ENCODE results near the gene LDOC1. TPM values are rescaled to one million over a fixed set of nuclear protein-coding genes. Genes with fewer than 3 reads are reported as not detected.

LDOC1 gene
- total RNA-seq, 1 experiment from 2014 or later, result not detected

- DNase-seq (ENCODE audit: low read depth, low spot score) (no peak), ATAC-seq (no peak)
- H3K4me2 ChIP-seq (ENCODE audit: low read length), result no peak overlapping the region
- no peak overlapping the region for H2AFZ ChIP-seq (ENCODE audit: low read depth, low read length, poor library complexity, severe bottlenecking)
- H3K27ac ChIP-seq (ENCODE audit: low read depth, low read length), result no peak overlapping the region
- H3K9ac ChIP-seq (ENCODE audit: low read length), result no peak overlapping the region
- intact Hi-C loops (cut with micrococcal nuclease), result no loop called here
- H3K79me2 ChIP-seq (ENCODE audit: insufficient read depth, low read length), result no peaks in the 10 kb centered on the region
- TF ChIP-seq CEBPB (IDR thresholded peaks at IDR 0.05; ENCODE audit: low read depth) (no peak), ZBTB33 (IDR thresholded peaks at IDR 0.05; ENCODE audit: extremely low read depth, insufficient replicate concordance, low read length) (no peak), POLR2A (IDR thresholded peaks at IDR 0.05; ENCODE audit: borderline replicate concordance, extremely low read depth, insufficient read depth, insufficient read length) (no peak), SP1 (IDR thresholded peaks at IDR 0.05; ENCODE audit: low read depth) (no peak), JUND (IDR thresholded peaks at IDR 0.05) (no peak), FOSL1 (IDR thresholded peaks at IDR 0.05; ENCODE audit: low read depth) (no peak), SRF (IDR thresholded peaks at IDR 0.05; ENCODE audit: low read depth) (no peak), CBX3 (IDR thresholded peaks at IDR 0.05; ENCODE audit: low read depth) (no peak), YY1 (IDR thresholded peaks at IDR 0.05; ENCODE audit: extremely low read depth, insufficient replicate concordance, low read depth, low read length) (no peak), MAX (IDR thresholded peaks at IDR 0.05) (no peak), EZH2 (IDR thresholded peaks at IDR 0.05) (no peak), TCF7L2 (IDR thresholded peaks at IDR 0.05; ENCODE audit: borderline replicate concordance, extremely low read depth, insufficient read depth, insufficient read length) (no peak), REST (IDR thresholded peaks at IDR 0.05; ENCODE audit: low read depth) (no peak), ZFX (IDR thresholded peaks at IDR 0.05) (no peak), POLR2AphosphoS5 (IDR thresholded peaks at IDR 0.05; ENCODE audit: low read depth, low read length) (no peak), EGR1 (IDR thresholded peaks at IDR 0.05; ENCODE audit: low read depth) (no peak), ATF3 (IDR thresholded peaks at IDR 0.05) (no peak), EZH2phosphoT487 (IDR thresholded peaks at IDR 0.05; ENCODE audit: borderline replicate concordance) (no peak)
- ChIA-PET RAD21 (ENCODE audit: low non-redundant PET in 1 of 2, low total read pairs in 2 of 2, uncharacterized antibody in 2 of 2, unreplicated experiment in 2 of 2) (no interaction called here), POLR2A (no interaction called here), CTCF (no interaction called here)
- no peaks in the 10 kb centered on the region for H4K20me1 ChIP-seq (ENCODE audit: insufficient read depth)
- no peaks in the 10 kb centered on the region for H3K4me1 ChIP-seq (ENCODE audit: control insufficient read depth in 1 of 2, insufficient read depth in 2 of 2, low read length in 2 of 2)
- no peaks in the 10 kb centered on the region for H3K9me3 ChIP-seq (ENCODE audit: control insufficient read depth in 1 of 2, insufficient read depth in 1 of 2, low read depth in 1 of 2, low read length in 2 of 2)
- H3K9me2 ChIP-seq (ENCODE audit: insufficient read depth), result no peaks in the 10 kb centered on the region
- no peaks in the 10 kb centered on the region for H3K36me3 ChIP-seq (ENCODE audit: control insufficient read depth in 1 of 2, insufficient read depth in 2 of 2, low read length in 2 of 2)
- H3K4me3 ChIP-seq (replicated peaks in 1 of 2; ENCODE audit: low read depth in 1 of 2, low read length in 2 of 2), result no peak overlapping the region
- no TSS peak for BruUV-seq (replicated peaks)
- H3K27me3 ChIP-seq (ENCODE audit: insufficient read depth, low read length), result no peaks in the 10 kb centered on the region
Measured at GRCh38 chrX:141214196-141214595, 37.3 kb upstream of the LDOC1 start.
